SH-SY5Y (cell line): ENCODE measurements around the gene SELENOV.

ENCODE experiments used
- GATA2 ChIP-seq: IDR thresholded peaks from 2 replicates; pipeline ENCODE4 v1.6.1; 2011; ENCODE audit warnings: mild to moderate bottlenecking, low read depth, low read length
- GATA3 ChIP-seq: IDR thresholded peaks from 2 replicates; pipeline ENCODE4 v1.6.1; 2011; ENCODE audit warnings: low read depth, mild to moderate bottlenecking, low read length, moderate library complexity

SELENOV gene

GRCh38 chr19:39546599-39546998 lies 31.7 kb downstream of the SELENOV start:
- no peak for TF ChIP-seq GATA3
- no peak for TF ChIP-seq GATA2

GRCh38 chr19:39550197-39550596 lies 35.3 kb downstream of the SELENOV start:
- TF ChIP-seq GATA3 (no peak), GATA2 (no peak)

- TF ChIP-seq GATA2 (no peak), GATA3 (no peak)
Observed at GRCh38 chr19:39553082-39553652, 38.2 kb downstream of the SELENOV start.

- no peak for TF ChIP-seq GATA2
Observed at GRCh38 chr19:39554701-39555311, 39.9 kb downstream of the SELENOV start.

- TF ChIP-seq GATA3 = no peak
- no peak for TF ChIP-seq GATA2
Observed at GRCh38 chr19:39555883-39556282, 40.9 kb downstream of the SELENOV start.

- TF ChIP-seq GATA2 (no peak), GATA3 (no peak)
Observed at GRCh38 chr19:39557811-39558623, 43.1 kb downstream of the SELENOV start.

- TF ChIP-seq GATA2 = no peak
- no peak for TF ChIP-seq GATA3
Observed at GRCh38 chr19:39558624-39559117, 43.7 kb downstream of the SELENOV start.

GRCh38 chr19:39563408-39563807 lies 48.5 kb downstream of the SELENOV start:
- TF ChIP-seq GATA2 (no peak), GATA3 (no peak)

- TF ChIP-seq GATA2 (no peak), GATA3 (no peak)
Observed at GRCh38 chr19:39566064-39566463, 51.1 kb downstream of the SELENOV start.

- TF ChIP-seq GATA3 = no peak
- no peak for TF ChIP-seq GATA2
Observed at GRCh38 chr19:39568604-39569003, 53.7 kb downstream of the SELENOV start.
